ENCODE data around the gene MCRS1. TPM values are rescaled to one million over a fixed set of nuclear protein-coding genes. Genes with fewer than 3 reads are reported as not detected.

The MCRS1 gene
- total RNA-seq, 2 donors from 2014 or later: 46.6 TPM

- no peak for TF ChIP-seq CTCF (IDR thresholded peaks at IDR 0.05)
- no peaks in the 10 kb centered on the region for H3K9me3 ChIP-seq
- DNase-seq (ENCODE audit: low spot score): no peak
- H3K4me1 ChIP-seq (ENCODE audit: control insufficient read depth in 1 of 2, low read depth in 2 of 2): peaks cover 3 to 14% of the 10 kb centered on the region in 2 donors
- no peak overlapping the region for H3K27ac ChIP-seq
- no peak for ATAC-seq (ENCODE audit: insufficient number of reproducible peaks, low FRiP score, low read depth)
- no peaks in the 10 kb centered on the region for H3K27me3 ChIP-seq (replicated peaks; ENCODE audit: insufficient read depth)
- H3K4me3 ChIP-seq: no peak overlapping the region
- H3K36me3 ChIP-seq: no peaks in the 10 kb centered on the region
Observed at GRCh38 chr12:49547090-49547690, 20.8 kb downstream of the MCRS1 start.

- no peak overlapping the region for H3K27ac ChIP-seq
- H3K9me3 ChIP-seq: no peaks in the 10 kb centered on the region
- no peak for DNase-seq (ENCODE audit: low spot score)
- no peak for ATAC-seq (ENCODE audit: insufficient number of reproducible peaks, low FRiP score, low read depth)
- H3K27me3 ChIP-seq (replicated peaks; ENCODE audit: insufficient read depth): no peaks in the 10 kb centered on the region
- H3K36me3 ChIP-seq: no peaks in the 10 kb centered on the region
- no peak overlapping the region for H3K4me3 ChIP-seq
- H3K4me1 ChIP-seq (ENCODE audit: control insufficient read depth in 1 of 2, low read depth in 2 of 2): peaks cover 3 to 14% of the 10 kb centered on the region in 2 donors
- no peak for TF ChIP-seq CTCF (IDR thresholded peaks at IDR 0.05)
Observed at GRCh38 chr12:49546481-49546880, 21.5 kb downstream of the MCRS1 start.

- no peaks in the 10 kb centered on the region for H3K27me3 ChIP-seq (replicated peaks; ENCODE audit: insufficient read depth)
- no peak for ATAC-seq (ENCODE audit: insufficient number of reproducible peaks, low FRiP score, low read depth)
Observed at GRCh38 chr12:49545815-49546214, 22.1 kb downstream of the MCRS1 start.

GRCh38 chr12:49543914-49544815 lies 23.8 kb downstream of the MCRS1 start:
- Histone ChIP-seq H3K27ac (no peak overlapping the region), H3K36me3 (no peaks in the 10 kb centered on the region), H3K27me3 (replicated peaks; ENCODE audit: insufficient read depth) (no peaks in the 10 kb centered on the region), H3K4me1 (ENCODE audit: control insufficient read depth in 1 of 2, low read depth in 2 of 2) (peaks cover 3 to 9% of the 10 kb centered on the region in 2 donors), H3K9me3 (no peaks in the 10 kb centered on the region), H3K4me3 (no peak overlapping the region)
- ATAC-seq (ENCODE audit: insufficient number of reproducible peaks, low FRiP score, low read depth): no peak
- no peak for TF ChIP-seq CTCF (IDR thresholded peaks at IDR 0.05)
- DNase-seq (ENCODE audit: low spot score): no peak

More at GRCh38 chr12:49545815-49546214, 22.1 kb downstream of the MCRS1 start:
- no peak for DNase-seq (ENCODE audit: low spot score)
- Histone ChIP-seq H3K4me1 (ENCODE audit: control insufficient read depth in 1 of 2, low read depth in 2 of 2) (peaks cover 3 to 14% of the 10 kb centered on the region in 2 donors), H3K9me3 (no peaks in the 10 kb centered on the region), H3K27ac (no peak overlapping the region), H3K36me3 (no peaks in the 10 kb centered on the region), H3K4me3 (no peak overlapping the region)
- TF ChIP-seq CTCF (IDR thresholded peaks at IDR 0.05): no peak

GRCh38 chr12:49543221-49543913 lies 24.6 kb downstream of the MCRS1 start:
- Histone ChIP-seq H3K4me3 (no peak overlapping the region), H3K27ac (no peak overlapping the region), H3K36me3 (no peaks in the 10 kb centered on the region), H3K27me3 (replicated peaks; ENCODE audit: insufficient read depth) (no peaks in the 10 kb centered on the region), H3K4me1 (ENCODE audit: control insufficient read depth in 1 of 2, low read depth in 2 of 2) (peaks cover under 1 to 5% of the 10 kb centered on the region in 2 donors), H3K9me3 (no peaks in the 10 kb centered on the region)
- DNase-seq (ENCODE audit: low spot score) (no peak), ATAC-seq (ENCODE audit: insufficient number of reproducible peaks, low FRiP score, low read depth) (no peak)
- no peak for TF ChIP-seq CTCF (IDR thresholded peaks at IDR 0.05)
